Endothelial cell of umbilical vein (primary cell): ENCODE measurements around the gene TMC1. TPM values are rescaled to one million over a fixed set of nuclear protein-coding genes. Genes with fewer than 3 reads are reported as not detected.

ENCODE experiments used
- BruUV-seq: library from RNA; stranded (reverse); fragments of 400-500 nt; replicated peaks from 2 replicates; lab custom pipeline; 2021; lab: Mats Ljungman, UMichigan
- CTCF ChIA-PET: fragments of 300-600, 350-600 bp; sonication (Branson Sonifier 250); formaldehyde crosslinking; loops from one replicate; lab custom pipeline; 2021; ENCODE audit warnings: antibody characterized with exemption, inconsistent platforms; lab: Charles Lee
- POLR2A ChIA-PET: fragments of 300-600, 350-600 bp; sonication (Branson Sonifier 250); formaldehyde crosslinking; loops from one replicate; lab custom pipeline; 2021; ENCODE audit warnings: antibody characterized with exemption, inconsistent platforms; lab: Charles Lee
- DNase-seq: peaks from one replicate; pipeline ENCODE4 v3.0.0-alpha.2; 2011; ENCODE audit warnings: low read depth, low spot score
- FAIRE-seq: peaks from 2 replicates; lab custom pipeline; 2011; peaks lifted over from hg19 to GRCh38; lab: Jason Lieb, UNC
- H2AFZ ChIP-seq: 2 replicates; pipeline ENCODE4 v1.6.0; 2012; ENCODE audit warnings: low read depth, low read length, control low read depth, inconsistent platforms
- H3K27ac ChIP-seq: 2 replicates; pipeline ENCODE4 v1.5.1; 2011; ENCODE audit warnings: low read depth, mild to moderate bottlenecking, control low read depth, low read length, moderate library complexity; ENCODE audit not compliant: insufficient read depth
- H3K27me3 ChIP-seq, 2 experiments: 2 replicates each; pipeline versions ENCODE4 v1.6.0 to v1.6.1; 2011; ENCODE audit warnings: low read length in 2 of 2, mixed read lengths in 1 of 2; ENCODE audit not compliant: control insufficient read depth in 2 of 2, insufficient read depth in 2 of 2
- H3K36me3 ChIP-seq, 2 experiments: 2 replicates in 1 of 2; 3 replicates in 1 of 2; pipeline ENCODE4 v1.5.1; 2011; ENCODE audit warnings: low read length in 2 of 2, mild to moderate bottlenecking in 1 of 2, moderate library complexity in 1 of 2; ENCODE audit not compliant: control insufficient read depth in 2 of 2, insufficient read depth in 2 of 2; ENCODE audit errors: extremely low read depth in 1 of 2
- H3K4me1 ChIP-seq: 3 replicates; pipeline ENCODE4 v1.5.1; 2011; ENCODE audit warnings: mild to moderate bottlenecking, low read length; ENCODE audit not compliant: control insufficient read depth, insufficient read depth; ENCODE audit errors: extremely low read depth
- H3K4me2 ChIP-seq: 2 replicates; pipeline ENCODE4 v1.6.1; 2011; ENCODE audit warnings: low read length, control low read depth, mixed read lengths; ENCODE audit not compliant: insufficient read depth
- H3K4me3 ChIP-seq, 3 experiments: fragments of 200-600 bp in 1 of 3; sonication (generic), shearing (Covaris generic) in 1 of 3; replicated peaks in 1 of 3; 2 replicates each; pipeline ENCODE4 v1.5.1; 2011 to 2016; ENCODE audit warnings: control low read depth in 3 of 3, low read length in 3 of 3, mild to moderate bottlenecking in 2 of 3, inconsistent platforms in 1 of 3, low read depth in 1 of 3, moderate library complexity in 1 of 3; ENCODE audit not compliant: insufficient read depth in 1 of 3
- H3K79me2 ChIP-seq: 2 replicates; pipeline ENCODE4 v1.6.0; 2012; ENCODE audit warnings: low read length, inconsistent platforms; ENCODE audit not compliant: control insufficient read depth, insufficient read depth
- H3K9ac ChIP-seq: replicated peaks from 2 replicates; pipeline ENCODE3; 2011; ENCODE audit warnings: low read length, control low read depth; ENCODE audit not compliant: insufficient read depth; ENCODE audit errors: extremely low read depth
- H3K9me1 ChIP-seq: replicated peaks from 3 replicates; pipeline ENCODE4 v1.6.0; 2011; ENCODE audit warnings: mild to moderate bottlenecking, low read length; ENCODE audit not compliant: control insufficient read depth, insufficient read depth; ENCODE audit errors: extremely low read depth
- H3K9me3 ChIP-seq: replicated peaks from 2 replicates; pipeline ENCODE4 v1.5.1; 2012; ENCODE audit warnings: low read length, inconsistent platforms; ENCODE audit not compliant: control insufficient read depth, insufficient read depth
- H4K20me1 ChIP-seq: replicated peaks from 2 replicates; pipeline ENCODE3; 2011; ENCODE audit warnings: mild to moderate bottlenecking, low read length; ENCODE audit not compliant: control insufficient read depth, insufficient read depth; ENCODE audit errors: extremely low read depth
- CTCF ChIP-seq, 2 donors: IDR thresholded peaks; 1 replicate in 1 of 2; 2 replicates in 1 of 2; pipeline ENCODE4 v1.5.1; 2011; ENCODE audit warnings: low read length in 2 of 2, mild to moderate bottlenecking in 2 of 2, moderate library complexity in 2 of 2, control low read depth in 1 of 2, inconsistent platforms in 1 of 2, low read depth in 1 of 2; ENCODE audit not compliant: insufficient read depth in 1 of 2; ENCODE audit errors: extremely low read depth in 1 of 2
- EZH2 ChIP-seq: IDR thresholded peaks from 2 replicates; pipeline ENCODE4 v1.6.1; 2012; ENCODE audit warnings: borderline replicate concordance, low read depth, mild to moderate bottlenecking, moderate library complexity, low read length, inconsistent platforms; ENCODE audit not compliant: severe bottlenecking
- FOS ChIP-seq: IDR thresholded peaks from 2 replicates; pipeline ENCODE4 v1.6.1; 2011; ENCODE audit warnings: mild to moderate bottlenecking, low read length, moderate library complexity, borderline replicate concordance; ENCODE audit not compliant: insufficient read depth
- GATA2 ChIP-seq: IDR thresholded peaks from 2 replicates; pipeline ENCODE4 v1.7.0; 2011; ENCODE audit warnings: low read depth, mild to moderate bottlenecking, moderate library complexity, mixed read lengths, low read length; ENCODE audit not compliant: insufficient read length, insufficient read depth
- JUN ChIP-seq: IDR thresholded peaks from 2 replicates; pipeline ENCODE4 v1.6.1; 2011; ENCODE audit warnings: borderline replicate concordance, low read depth; ENCODE audit not compliant: insufficient read length, insufficient read depth
- MYC ChIP-seq: IDR thresholded peaks from one replicate; pipeline ENCODE4 v1.6.1; 2011; ENCODE audit warnings: mild to moderate bottlenecking, low read depth, low read length
- POLR2A ChIP-seq: IDR thresholded peaks from 2 replicates; pipeline ENCODE4 v1.6.1; 2012; ENCODE audit warnings: low read depth, mild to moderate bottlenecking, control low read depth, low read length
- POLR2AphosphoS5 ChIP-seq: IDR thresholded peaks from 2 replicates; pipeline ENCODE4 v1.6.1; 2012; ENCODE audit warnings: low read depth, mild to moderate bottlenecking, control low read depth, low read length, moderate library complexity; ENCODE audit not compliant: insufficient read depth
- dilution Hi-C: fragments of 300-500 bp; cut with MboI; formaldehyde crosslinking; loops from one replicate; pipeline ENCODE4 v1.15.0; 2019; ENCODE audit warnings: low sequenced_read_pairs; ENCODE audit not compliant: extremely low pct_ligation_motif_present
- intact Hi-C: fragments of 100-400 bp; cut with micrococcal nuclease; formaldehyde crosslinking; loops from one replicate; pipeline ENCODE4 v1.10.0; 2022
- polyA plus RNA-seq, 4 experiments: library from polyadenylated mRNA; depleted of rRNA in 3 of 4; stranded (reverse) in 3 of 4; unstranded in 1 of 4; fragments of >200 nt; gene quantifications; 2 replicates each; pipeline versions ENCODE4 v1.2.1 to v1.2.3, GENCODE V29; 2011 to 2012; ENCODE audit warnings: missing spikeins in 1 of 4
- total RNA-seq: library from RNA; stranded (reverse); gene quantifications from 2 replicates; pipeline ENCODE4 v1.2.3, GENCODE V29; 2021
- TF ChIP-seq, protein P1 (sequence below): IDR thresholded peaks from 2 replicates; pipeline ENCODE4 v1.6.1; 2011; ENCODE audit not compliant: insufficient read depth, insufficient read length

The TMC1 gene
- total and polyA plus RNA-seq, 2 donors (not counting 3 experiments of a cell fraction or from before 2014, with no cell fraction given): 1.5 TPM; not detected in 1

- intact Hi-C loops: no loop called here
- no peak overlapping the region for H3K27ac ChIP-seq
- CTCF ChIA-PET: interaction anchor here (0.6 kb wide), 1 partner anchor 678 kb away, joined by 3 read pairs; no protein-coding TSS in a partner anchor
Measured at GRCh38 chr9:72489986-72490385, 31.4 kb upstream of the TMC1 start.

More at GRCh38 chr9:72489986-72490385, 31.4 kb upstream of the TMC1 start:
- no TSS peak for BruUV-seq
- no peaks in the 10 kb centered on the region for H3K79me2 ChIP-seq
- H3K9ac ChIP-seq: no peak overlapping the region
- no peak overlapping the region for H3K4me2 ChIP-seq
- H3K36me3 ChIP-seq: no peaks in the 10 kb centered on the region
- no peak for TF ChIP-seq CTCF (IDR thresholded peaks at IDR 0.05; ENCODE audit: extremely low read depth in 1 of 2, insufficient read depth in 1 of 2, low read depth in 1 of 2, low read length in 2 of 2)
- no peak for TF ChIP-seq EZH2
- TF ChIP-seq, protein P1, sequence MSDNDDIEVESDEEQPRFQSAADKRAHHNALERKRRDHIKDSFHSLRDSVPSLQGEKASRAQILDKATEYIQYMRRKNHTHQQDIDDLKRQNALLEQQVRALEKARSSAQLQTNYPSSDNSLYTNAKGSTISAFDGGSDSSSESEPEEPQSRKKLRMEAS: no peak
- TF ChIP-seq JUN: no peak
- no peak for TF ChIP-seq FOS
- no peak for TF ChIP-seq MYC
- no peak for TF ChIP-seq POLR2AphosphoS5
- TF ChIP-seq GATA2: no peak
- TF ChIP-seq POLR2A: no peak
- POLR2A ChIA-PET: interaction anchor here (0.6 kb wide), 1 partner anchor 12 kb away, joined by 3 read pairs; no protein-coding TSS in a partner anchor
- no peaks in the 10 kb centered on the region for H3K9me3 ChIP-seq
- FAIRE-seq: no peak
- H4K20me1 ChIP-seq: no peaks in the 10 kb centered on the region
- no peak overlapping the region for H3K4me3 ChIP-seq
- no peak for DNase-seq
- H3K27me3 ChIP-seq: no peaks in the 10 kb centered on the region
- no peaks in the 10 kb centered on the region for H3K9me1 ChIP-seq
- H3K4me1 ChIP-seq: no peaks in the 10 kb centered on the region
- H2AFZ ChIP-seq: no peak overlapping the region
- dilution Hi-C loops: no loop called here
